ENCODE measurements around the gene RCOR1.

RCOR1 gene

DNA sequence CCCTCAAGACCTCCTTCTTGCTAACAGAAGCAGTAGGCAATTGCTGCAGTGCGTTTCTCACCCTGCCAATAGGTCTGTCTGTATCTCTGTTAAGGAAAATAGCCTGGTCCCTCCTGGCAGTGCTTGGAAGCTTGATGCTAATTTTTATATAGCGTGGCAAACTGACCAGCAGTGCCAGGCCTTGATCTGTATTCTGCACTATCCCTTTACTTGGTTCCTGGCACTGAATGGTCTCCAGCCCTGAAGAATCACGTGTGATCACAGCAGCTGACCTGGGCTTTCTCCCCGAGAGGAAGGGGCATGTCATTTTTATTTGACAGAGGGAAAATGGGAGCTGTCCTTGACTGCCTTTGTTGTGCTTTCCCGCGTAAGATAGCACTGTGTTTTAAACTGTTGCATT is 136.1 kb downstream of the RCOR1 start:
- no peak for DNase-seq

GRCh38 chr14:102729268-102729667 is 136.8 kb downstream of the RCOR1 start:
- no peak for DNase-seq

DNA sequence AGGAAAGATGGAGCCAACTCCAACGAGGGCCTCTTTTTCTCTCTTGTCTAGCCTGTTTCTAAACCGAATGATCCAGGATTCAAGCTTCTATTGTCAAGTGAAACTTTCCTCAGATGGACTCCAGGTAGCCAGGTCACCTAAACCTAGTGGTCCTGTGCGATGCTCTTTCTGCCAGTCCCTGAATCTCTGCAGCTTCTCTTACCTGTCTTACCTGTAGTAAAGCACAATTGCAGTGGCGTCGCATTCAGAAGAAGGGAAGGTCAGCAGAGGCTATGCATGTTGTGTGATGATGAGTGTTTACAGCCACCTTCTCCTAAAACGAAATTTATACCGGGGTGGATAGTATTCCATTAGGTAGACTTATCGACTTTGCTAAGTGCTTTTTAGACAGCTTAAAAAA is 137.4 kb downstream of the RCOR1 start:
- no peak for DNase-seq

DNA sequence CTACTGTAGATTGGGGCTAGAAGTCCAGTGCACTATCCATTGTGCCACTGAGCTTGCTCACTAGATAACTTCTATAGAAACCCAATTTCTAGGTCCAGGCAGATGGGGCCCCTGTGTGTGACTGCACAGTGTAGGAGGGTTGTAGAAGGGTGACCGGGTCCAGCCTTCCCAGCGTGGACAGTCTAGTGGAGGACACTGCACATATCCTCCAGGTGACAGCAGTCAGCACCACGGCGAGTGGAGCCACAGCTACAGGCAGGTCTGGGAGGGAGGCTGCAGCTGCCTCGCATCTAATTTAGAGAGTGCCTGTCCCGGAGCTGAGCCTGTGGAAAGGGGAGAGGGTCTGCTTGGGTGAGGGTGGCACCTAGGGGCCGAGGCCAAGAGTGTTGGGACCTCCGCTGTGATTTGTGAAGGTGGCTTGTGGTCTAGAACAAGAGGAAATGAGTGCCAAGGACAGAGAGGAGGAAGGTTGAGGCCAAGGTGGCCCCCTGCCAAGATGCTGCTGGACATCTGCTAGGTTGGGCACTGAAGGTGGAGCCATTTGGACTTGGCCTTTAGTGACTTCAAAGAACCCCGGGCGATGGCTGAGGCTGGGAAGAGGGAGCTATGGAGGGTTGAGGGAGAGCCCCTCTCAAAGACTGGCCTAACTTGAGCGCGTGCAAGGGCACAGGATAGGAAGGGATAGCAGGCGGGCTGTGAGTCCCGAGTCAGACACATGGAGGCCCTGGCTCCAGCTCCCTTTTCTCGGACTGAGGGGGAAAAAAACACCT is 138.8 kb downstream of the RCOR1 start:
- no peak for DNase-seq

DNA sequence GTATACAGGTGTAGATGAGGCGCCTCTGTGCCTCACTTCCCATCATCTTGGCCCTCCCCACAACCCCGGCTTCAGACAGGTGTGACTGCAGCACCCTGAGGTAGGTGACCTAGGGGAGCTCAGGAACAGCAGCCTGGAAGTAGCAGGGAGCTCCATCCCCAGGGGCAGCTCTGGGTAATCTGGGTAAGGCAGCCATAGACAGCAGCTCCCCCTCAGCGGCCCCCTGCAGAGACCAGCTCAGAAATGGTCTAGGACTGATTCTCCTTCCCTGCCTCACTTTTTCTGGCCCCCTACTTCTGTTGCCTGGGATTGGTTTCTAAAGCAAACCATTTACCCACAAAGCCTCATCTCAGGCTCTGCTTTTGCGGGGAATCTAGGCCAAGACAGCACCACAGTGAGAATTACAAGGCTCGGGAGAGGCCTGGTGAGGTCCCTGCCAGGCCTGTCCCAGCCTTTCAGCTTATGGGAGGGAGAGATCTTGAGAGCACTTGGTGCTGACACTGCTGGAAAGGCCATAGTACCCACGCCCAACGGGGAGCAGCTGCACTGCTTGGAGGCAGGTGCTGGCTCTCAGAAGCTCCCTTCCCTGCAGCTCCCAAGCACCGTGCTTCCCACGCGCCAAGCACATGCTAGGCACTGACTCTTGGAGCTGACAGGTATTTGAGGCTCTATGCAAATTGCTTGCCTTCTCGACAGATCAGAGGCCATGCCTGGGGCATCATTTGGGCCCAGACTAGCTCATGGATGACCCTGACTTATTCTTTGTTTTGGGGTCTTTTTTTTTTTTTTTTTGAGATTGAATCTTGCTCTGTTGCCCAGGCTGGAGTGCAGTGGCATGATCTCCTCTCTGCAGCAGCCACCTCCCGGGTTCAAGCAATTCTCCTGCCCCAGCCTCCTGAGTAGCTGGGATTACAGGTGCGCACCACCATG is 139.7 kb downstream of the RCOR1 start:
- no peak for DNase-seq

GRCh38 chr14:102732924-102733323 is 140.5 kb downstream of the RCOR1 start:
- DNase-seq, result no peak

GRCh38 chr14:102733326-102733725 is 140.9 kb downstream of the RCOR1 start:
- no peak for DNase-seq

GRCh38 chr14:102734436-102734835 is 142.0 kb downstream of the RCOR1 start:
- no peak for DNase-seq

DNA sequence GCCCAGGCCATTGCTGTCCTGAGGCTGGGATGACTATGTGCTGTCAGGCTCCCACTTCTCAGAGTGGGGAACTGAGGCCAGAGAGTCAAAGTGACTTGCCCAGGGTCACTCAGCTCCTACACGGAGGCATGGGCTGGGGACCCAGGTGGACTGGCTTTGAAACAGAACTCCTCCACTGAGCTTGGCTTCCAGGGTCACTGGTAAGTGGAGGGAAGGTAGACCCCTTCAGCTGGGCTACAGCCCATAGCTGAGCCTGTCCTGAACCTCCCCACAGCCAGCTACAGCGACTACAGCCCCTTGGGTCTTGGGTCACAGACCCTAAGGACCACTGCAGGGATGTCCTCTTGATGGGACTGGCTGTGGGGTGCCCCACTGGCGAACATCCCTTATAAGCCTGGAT is 144.5 kb downstream of the RCOR1 start:
- no peak for DNase-seq

DNA sequence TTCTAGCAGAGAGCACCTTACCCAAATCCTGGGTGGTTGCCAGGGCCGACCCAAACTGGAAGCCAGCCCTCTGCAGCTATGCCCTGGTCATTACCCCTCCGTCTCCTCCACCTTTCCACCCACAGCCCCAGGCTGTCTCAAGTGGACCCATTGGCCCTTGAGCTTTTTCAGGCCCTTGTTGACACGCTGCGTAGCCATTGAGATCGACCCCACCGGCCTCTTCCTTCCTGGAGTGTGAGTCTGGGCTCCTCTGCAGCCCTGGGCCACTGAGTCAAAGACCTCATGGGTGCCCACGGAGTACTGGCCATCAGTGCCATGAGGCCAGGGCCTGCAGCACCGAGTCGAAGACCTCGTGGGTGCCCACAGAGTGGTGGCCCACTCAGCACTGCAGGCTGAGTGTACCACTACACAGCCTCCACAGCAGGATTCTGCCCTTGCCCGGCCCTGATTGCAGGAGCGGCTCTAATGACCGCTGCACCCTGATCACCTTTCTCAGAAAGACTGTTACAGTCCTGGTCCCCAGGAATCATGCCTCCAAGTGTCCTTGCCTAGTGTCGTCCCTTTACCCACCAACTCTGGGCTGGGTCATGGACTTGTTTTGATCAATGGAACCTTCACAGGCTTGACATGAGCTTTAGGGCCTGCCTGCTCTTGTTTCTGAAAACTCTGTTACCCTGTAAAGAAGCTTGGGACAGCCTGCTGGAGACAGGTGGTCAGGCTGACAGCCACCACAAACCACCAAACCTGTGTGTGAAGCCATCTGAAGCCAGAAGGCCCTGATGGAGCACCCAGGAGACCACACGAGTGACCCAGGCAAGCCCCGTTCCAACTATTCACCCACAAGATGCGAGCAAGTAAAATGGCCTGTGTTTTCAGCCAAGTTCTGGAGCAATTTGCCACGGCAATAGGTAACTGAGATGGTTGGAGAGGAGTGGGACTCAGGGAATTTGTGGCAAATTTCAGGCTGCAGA is 145.2 kb downstream of the RCOR1 start:
- no peak for DNase-seq

DNA sequence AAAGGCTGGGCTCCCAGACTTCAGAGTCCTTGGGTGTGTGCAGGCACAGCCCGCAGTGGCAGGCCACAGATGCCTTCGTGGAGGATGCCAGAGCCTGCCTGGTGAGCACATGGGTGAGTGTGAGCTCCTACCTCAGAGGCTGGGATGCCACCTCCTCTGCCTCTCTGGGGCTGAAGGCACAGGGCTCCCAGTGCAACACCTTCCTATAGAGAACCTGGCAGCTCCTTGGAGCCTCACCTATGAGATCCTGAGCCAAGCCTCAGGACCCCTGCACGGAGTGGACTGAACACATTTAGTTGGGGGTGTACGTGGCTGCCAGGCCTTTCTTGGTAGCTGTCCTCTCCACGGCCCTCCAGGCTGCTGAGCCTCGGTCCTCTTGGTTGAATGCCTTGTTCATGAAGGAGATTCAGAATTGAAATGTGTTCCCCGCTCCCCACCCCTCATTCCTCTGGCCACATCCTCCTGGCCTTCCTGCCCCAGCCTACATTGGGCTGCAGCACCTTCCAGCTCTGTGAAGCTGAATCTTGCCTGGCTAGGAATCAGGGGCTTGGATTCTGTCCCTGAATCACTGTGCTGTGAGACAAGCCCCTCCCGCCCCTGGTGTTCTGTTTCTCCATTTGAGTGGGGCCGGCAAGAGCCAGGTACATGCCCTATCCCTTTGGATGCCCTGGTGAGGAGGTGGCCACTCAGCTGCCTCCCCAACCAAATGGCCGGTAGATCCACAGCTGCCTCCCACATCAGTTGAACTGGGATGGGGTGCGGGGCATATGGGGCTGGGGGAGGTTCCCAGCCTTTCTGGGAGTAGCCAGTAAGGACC is 146.1 kb downstream of the RCOR1 start:
- DNase-seq, result no peak

GRCh38 chr14:102739190-102739469 is 146.7 kb downstream of the RCOR1 start:
- no peak for DNase-seq

DNA sequence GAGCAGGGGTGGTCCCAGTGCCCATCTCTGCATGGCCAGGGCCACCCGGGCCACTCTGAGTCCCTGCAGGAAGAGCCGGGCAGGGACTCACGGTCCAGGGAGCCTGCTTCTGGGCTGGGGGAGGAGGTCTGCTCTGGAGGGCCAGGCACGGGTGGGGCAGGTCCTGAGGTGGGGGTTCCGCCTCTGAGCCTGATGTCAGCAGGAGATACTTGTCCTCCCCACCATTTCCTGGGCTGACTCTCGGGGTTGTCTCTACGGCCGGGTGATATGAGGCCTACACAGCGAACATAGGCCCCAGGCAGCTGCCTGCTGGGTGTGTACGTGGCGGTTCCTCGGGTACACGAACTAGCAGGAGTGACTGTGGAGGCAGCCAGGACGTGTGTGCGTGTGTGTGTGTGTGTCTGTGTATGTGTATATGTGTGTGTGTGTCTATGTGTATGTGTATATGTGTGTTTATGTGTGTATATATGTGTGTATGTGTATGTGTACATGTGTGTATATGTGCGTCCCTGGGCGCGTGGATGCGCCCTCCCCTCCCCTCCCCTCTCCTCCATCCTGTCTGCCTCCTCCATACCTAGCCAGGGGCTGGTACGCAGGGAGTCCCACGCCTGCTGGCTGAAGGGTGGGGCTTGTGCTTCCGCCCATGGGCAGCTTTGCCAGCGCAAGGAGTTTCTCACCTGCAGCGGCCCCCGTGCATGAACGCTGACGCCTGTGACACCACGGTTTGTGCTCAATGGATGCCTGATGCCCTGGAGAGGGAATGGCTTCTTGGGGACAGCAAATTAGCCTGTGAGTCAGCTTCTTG is 154.4 kb downstream of the RCOR1 start:
- no peak for DNase-seq

DNA sequence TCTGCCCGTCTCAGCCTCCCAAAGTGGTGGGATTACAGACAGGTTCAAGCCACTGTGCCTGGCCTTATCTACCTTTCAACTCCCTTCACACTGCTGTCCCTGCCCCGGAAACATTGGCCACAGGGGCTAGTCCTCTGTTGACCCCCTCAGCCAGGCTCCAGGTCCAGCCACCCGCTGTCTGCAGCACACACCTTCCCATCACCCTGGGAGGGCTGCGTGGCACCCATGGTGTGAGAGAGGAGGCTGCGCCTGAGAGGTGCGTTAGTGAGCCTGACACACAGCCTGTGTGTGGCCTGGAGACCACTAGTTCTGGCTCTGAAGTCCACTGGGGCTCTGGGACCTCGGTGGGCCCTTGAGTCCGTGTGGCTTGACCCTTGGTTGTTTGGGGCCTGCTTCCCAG is 156.4 kb downstream of the RCOR1 start:
- no peak for DNase-seq

DNA sequence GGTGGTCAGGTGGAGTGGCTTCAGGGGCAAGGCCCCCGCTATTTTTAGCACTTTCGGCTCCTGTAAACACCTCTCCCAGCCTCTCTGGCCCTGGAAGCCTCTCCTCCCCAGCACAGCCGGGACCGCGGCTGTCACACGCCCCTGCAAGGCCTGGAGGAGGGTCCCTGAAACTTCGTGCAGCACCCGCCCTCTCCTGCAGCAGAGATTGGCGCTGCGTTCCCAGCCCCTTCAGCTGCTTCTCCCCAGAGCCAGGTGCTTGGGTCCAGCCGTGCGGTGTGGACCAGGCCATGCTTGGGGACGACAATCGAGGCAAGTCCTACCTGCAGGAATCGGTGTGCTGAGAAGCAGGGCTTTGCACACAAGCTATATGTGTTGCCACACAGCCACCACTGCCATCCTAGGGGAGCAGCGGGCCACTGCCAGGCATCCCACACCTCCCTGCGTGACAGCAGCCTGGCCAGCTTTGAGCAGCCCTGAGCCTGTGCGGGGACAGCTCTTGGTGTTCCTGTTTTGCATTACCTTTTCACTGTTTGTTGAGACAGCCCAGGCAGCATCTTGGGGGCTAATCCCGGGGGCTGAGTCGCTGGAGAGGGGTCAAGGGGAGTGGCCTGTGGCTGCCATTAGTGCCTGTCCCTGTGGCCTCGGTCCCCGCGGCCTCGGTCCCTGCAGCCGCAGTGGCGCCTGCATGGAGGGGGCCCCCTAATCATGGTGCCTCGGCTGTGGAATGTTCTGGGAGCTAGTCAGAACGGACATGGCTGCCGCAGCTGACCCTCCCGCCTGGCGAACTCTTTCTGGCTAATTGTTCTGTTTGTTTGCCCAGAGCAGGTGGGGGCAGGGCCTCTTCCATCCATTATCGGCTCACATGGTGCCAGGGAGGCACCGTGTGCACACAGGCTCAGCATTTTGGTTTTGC is 157.2 kb downstream of the RCOR1 start:
- no peak for DNase-seq

DNA sequence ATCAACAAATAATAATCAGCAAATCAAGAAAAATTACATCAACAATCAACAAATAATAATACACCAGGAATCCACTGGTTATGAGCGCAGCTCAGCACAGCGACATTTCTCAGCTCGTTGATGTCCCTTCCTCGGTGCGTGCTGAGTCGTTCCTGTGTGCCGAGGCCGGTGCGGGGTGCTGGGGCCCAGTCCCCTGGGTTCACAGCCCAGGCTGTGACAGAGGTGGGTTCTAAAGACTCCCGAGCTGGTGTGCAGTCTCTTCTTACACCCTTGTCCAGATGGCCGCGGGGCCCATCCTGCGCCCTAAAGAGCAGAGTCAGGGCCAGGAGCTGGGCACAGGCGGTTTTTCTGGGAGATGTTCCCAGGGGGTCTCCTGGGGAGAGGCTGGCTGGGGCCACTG is 157.9 kb downstream of the RCOR1 start:
- no peak for DNase-seq

- DNase-seq, result no peak
Observed at GRCh38 chr14:102751088-102751487, 158.6 kb downstream of the RCOR1 start.

GRCh38 chr14:102752239-102752847 is 159.9 kb downstream of the RCOR1 start:
- DNase-seq, result no peak

GRCh38 chr14:102754370-102755262 is 162.2 kb downstream of the RCOR1 start:
- DNase-seq, result no peak

All from NCI-H1694 (cell line).